HG03571 (cell line): ENCODE data around the gene DNAH10.
"Not testable (repeated sequence)": the region's sequence is repeated elsewhere in the genome, so short reads cannot be mapped to it uniquely, and the experiment has no call there.

ENCODE experiments used
- ATAC-seq: cut with Tn5 transposase; IDR thresholded peaks from one replicate; pipeline ENCODE4 v1.9.1; 2021; ENCODE audit not compliant: unreplicated experiment

The DNAH10 gene

DNA sequence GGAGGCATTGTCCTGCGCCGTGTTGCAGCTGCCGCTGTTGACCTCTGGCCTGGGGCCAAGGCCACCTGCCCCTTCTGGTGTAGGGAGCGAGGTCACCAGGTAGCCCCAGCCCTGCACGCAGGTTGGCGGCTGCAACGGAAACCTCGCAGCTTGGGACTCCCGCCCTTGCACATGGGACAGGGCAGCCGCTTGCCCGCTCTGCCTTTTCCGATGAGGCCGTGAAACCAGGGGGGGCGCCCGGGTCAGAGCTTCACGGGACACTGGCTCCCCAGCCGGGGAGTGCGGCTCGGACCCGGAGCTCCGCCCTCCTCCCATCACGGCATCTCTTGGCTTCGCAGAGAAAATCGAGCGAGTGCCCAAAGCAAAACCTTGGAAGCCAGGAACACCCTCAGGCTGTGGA is 25.4 kb downstream of the DNAH10 start:
- ATAC-seq: no peak

DNA sequence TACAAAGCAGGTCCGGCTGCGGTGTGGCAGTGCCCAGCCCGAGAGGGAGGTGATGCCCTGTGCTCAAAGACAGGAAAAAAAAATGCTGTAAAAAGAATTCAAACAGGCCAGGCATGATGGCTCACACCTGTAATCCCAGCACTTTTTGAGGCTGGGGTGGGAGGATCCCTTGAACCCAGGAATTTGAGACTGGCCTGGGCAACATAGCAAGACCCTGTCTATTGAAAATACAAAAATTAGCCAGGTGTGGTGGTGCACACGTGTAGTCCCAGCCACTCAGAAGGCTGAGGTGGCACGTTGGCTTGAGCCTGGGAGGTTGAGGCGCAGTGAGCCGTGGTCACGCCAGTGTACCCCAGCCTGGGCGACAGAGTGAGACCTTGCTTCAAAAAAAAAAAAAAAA is 26.4 kb downstream of the DNAH10 start:
- no peak for ATAC-seq

DNA sequence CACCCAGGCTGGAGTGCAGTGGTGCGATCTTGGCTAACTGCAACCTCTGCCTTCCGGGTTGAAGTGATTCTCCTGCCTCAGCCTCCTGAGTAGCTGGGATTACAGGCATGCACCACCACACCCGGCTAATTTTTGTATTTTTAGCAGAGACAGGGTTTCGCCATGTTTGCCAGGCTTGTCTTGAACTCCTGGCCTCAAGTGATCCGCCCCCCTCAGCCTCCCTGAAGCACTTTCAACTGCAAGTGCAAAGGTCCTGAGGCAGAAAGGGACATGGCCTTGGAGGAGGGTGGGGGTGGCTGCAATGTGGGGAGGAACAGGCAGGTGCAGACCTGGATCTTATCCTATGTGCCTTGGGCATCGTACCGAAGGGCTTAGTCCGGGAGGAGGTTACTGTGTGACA is 27.3 kb downstream of the DNAH10 start:
- ATAC-seq: not testable (repeated sequence)

DNA sequence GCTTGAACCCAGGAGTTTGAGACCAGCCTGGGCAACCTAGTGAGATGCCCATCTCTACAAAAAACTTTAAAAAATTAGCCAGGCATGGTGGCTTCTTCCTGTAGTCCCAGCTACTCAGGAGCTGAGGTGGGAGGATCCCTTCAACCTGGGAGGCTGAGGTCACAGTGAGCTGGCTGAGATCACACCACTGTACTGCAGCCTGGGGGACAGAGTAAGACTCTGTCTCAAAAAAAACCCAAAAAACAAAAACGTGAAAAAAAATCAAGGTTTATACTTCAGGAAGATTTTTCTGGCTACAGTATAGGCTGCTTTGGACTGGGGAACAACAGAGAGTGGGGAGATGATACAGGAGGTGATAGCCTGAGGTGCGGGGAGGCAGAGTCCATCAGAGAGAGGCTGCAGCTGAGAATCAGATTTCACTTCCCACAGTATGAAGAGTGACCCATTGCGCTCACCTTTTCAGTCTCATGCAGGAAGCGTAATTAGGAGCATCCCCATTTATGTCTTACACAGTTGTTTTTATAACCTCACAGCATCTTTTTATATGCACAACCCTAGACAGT is 28.9 kb downstream of the DNAH10 start:
- ATAC-seq: no peak

DNA sequence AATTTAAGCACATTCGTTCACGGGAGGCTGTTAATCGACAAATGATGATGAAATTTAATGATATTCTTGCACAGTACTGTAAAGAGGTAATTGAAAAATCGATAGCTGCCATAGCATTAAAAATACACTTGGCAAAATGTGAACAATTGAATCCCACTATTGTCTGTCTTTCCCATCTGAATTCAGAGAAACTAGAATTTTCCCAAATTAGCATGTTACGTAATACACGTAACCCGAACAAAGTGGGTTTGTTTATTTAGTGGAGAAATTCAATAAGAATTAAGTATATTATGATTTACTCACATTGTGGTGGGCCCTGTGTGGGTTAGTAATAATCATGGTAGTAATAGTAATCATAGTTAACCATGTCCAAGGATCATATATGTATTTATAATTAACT is 31.9 kb downstream of the DNAH10 start:
- no peak for ATAC-seq

DNA sequence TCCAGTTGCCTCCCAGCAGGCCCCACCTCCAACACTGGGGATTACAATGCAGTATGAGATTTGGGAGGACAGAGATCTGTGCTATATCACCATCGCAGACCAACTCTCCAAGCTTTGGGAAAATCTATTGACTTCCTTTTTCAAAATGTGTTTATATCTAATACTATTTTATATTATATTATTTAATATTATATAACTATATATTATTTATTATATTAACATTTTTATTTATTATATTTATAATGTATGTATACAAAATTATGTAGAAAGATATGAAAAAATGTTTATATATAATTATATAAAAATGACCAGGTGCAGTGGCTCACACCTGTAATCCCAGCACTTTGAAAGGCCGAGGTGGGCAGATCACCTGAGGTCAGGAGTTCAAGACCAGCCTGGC is 36.4 kb downstream of the DNAH10 start:
- no peak for ATAC-seq

DNA sequence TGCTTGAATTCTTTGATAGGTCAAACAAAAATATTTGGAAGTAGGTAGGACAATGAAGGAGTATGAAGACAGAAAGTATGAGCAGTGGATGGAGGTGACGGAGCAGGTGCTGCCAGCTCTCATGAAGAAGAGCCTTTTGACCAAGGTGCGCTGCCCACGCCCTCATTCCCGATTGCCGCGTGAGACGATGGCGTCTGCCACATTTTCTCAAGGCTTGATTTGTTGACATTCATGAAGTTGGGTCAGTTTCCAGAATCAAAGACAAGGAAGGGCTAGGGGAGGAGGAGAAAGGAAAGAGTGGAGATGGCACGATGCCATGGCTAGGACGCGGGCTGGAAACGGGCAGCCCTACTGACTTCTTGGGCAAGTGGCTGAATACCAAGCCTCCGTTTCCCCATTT is 37.1 kb downstream of the DNAH10 start:
- ATAC-seq: no peak

DNA sequence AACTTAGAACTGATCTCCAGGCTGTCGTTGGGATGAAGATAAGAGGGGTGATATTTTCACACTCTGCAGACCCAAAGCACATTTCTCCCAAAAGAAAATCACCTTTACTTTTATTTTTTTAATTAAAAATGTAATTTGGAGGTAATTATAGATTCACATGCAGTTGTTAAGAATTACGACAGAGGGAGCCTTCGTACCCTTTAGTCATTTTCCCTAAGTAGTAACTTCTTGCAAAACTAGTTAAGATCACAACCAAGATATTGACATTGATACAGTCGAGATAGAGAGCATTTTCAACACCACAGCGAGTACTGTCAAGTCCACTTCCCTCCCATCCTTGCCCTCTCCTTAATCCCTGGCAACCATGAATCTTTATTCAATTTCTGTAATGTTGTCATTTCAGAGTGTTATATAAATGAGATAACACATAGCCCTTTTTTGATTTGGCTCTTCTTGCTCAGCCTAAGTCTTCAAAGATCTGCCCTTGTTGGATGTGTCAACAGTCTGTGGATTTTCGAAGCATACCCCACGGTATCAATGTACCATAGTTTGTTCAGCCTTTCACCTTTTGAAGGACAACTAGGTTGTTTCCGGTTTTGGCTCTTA is 39.6 kb downstream of the DNAH10 start:
- ATAC-seq: no peak

DNA sequence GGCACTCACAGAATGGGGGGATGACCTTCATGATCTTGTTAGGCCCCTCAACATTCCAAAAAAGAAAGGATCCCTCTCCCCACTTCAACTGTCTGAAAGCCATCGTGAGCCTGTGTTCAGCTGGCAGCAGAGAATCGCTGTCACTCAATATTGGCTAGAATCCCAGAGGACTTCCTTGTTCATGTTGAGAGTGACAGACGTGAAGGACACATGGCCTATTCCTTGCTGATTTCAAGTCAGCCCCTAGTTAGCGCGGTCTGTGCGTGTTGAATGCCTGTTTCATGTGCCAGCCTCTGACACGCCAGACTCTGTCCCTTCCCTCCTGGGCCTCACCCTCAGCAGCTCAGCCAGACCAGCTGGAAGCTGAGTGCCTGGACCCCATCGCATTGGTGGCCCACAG is 43.1 kb downstream of the DNAH10 start:
- no peak for ATAC-seq

DNA sequence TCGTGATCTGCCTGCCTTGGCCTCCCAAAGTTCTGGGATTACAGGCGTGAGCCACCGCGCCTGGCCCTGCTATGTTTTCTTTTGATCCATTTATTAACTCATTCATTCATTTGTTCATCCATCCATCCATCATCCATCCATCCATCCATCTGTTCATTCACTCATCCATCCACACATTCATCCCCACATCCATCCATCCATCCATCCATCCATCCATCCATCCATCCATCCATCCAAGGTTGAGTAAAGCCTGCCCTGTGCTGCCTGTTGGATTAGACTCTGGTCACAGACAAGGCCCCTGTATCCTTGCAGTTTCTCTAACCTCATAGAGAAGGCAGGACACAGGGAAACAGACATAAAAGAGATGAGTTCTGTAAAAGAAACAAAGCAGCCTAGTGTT is 44.9 kb downstream of the DNAH10 start:
- no peak for ATAC-seq

DNA sequence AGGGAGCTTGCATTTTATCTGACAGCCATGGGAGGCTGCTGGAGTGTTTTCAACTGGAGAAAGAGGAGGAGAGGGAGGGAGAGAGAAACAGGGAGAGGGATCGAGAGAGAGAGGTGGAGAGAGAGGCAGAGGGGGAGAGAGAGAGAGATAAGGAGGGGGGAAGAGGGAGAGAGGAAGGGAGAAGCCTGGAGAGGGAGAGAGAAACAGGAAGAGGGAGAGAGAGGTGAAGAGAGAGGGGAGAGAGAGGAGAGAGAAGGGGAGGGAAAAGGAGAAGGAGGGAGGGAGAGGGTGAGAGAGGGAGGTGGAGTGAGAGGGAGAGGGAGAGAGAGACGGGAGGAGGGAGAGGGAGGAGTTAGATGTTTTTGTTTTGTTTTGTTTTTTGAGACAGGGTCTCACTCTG is 45.6 kb downstream of the DNAH10 start:
- no peak for ATAC-seq

DNA sequence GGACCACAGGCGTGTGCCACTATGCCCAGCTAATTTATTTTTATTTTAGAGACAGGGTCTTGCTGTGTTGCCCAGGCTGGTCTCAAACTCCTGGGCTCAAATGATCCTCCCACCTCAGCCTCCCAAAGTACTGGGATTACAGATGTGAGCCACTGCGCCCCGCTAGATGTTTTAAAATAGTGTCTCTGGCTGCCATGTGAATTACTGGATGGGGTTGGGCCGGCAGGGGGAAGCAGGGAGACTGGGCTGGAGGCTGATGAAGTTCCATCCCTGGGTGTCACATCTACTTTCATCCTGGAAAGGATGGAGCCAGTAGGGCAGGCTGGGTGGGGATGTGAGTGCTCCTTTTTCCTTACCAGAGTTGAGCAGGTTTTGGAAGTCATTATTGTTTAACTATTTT is 46.1 kb downstream of the DNAH10 start:
- no peak for ATAC-seq

DNA sequence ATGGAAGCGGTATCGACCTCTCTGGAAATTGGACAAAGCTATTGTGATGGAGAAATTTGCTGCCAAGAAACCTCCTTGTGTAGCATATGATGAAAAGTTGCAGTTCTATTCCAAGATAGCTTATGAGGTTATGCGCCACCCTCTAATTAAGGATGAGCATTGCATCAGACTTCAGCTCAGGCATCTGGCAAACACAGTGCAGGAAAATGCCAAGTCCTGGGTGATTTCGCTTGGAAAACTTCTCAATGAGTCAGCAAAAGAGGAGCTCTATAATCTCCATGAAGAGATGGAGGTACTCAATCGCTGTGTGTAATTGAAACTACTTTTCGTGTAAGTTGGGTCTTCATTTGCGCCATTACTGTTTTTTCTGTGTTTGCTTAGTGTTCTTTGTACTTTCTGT is 51.2 kb downstream of the DNAH10 start:
- ATAC-seq: no peak

DNA sequence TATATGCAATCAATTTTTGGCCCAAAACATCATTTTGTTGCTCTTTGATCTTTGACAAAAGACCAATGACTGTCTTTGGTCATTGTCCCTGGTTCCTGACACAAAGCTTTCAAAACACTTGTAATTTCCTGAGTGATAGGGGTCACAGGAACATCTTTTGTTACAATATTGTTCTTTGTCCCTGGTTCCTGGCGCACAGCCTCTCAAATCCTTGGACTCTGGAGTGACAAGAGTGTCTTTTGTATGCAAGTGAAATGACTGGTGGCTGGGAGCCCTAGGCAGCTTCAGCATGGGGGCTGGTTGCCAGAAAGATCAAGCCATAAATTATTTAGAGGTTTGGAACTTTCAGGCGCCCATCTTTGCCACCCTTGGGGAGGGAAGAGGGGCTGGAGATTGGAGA is 53.9 kb downstream of the DNAH10 start:
- no peak for ATAC-seq

DNA sequence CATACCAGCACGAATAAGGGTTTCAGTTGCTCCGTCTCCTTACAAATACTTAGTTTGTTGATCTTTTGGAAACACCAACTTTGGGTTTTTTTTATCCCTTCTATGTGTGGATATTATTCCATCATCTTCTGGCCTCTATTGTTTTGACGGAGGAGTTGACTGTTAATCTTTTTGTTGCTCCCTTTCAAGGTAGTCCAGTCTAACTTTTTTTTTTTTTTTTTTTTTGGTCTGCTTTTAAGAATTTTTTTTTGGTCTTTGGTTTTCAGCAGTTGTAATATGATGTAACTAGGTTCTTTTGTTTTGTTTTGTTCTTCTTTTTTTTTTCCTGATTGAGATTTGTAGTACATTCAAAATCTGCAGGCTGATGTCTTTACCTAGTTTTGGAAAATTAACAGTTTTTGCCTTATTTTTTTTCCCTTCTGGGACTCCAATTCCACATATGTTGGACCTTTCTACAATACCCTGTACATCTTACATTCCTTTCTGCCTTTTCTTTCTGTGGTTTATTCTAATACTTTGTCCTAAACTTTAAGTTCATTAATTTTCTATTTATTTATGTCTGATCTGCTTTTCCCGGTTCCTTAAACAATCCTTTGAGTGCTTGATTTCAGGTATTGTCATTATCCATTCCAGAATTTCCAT is 54.9 kb downstream of the DNAH10 start:
- ATAC-seq: no peak

DNA sequence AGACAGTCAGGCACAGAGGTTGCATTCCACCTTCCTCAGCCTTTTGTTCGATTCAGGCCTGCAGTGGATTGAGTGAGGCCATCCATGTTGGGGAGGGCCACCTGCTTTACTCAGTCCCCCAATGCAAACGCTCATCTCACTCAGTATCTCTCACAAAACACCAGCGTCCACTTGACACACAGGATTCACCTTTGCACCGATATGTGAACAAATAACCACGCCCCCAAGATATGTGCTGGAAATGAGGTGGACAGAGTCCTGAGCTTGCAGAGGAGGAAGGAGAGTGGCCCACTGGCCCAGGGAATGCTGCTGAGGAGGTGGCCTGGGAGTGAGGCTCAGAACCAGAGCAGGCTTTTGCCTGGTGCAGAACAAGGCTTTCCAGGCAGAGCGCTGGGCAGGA is 60.7 kb downstream of the DNAH10 start:
- ATAC-seq: no peak

DNA sequence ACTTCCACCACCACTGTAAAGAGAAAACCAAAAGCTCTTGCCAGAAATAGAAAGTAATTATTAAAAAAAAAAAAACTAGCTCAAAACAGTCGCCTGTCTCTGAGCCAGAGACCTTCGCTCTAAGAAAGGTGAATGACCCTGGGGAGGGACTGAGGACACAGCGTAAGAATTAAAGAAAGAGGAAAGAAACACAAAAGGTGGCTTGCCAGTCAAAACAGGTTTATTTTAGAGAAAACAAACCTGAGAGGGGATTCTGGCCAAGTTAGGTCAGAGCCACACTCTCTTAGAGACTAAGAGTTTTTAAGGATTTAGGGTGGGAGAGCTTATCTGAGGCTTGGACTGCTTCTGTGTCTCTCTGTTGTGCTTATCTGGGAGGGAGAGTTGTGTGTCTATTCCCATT is 66.0 kb downstream of the DNAH10 start:
- ATAC-seq: no peak

DNA sequence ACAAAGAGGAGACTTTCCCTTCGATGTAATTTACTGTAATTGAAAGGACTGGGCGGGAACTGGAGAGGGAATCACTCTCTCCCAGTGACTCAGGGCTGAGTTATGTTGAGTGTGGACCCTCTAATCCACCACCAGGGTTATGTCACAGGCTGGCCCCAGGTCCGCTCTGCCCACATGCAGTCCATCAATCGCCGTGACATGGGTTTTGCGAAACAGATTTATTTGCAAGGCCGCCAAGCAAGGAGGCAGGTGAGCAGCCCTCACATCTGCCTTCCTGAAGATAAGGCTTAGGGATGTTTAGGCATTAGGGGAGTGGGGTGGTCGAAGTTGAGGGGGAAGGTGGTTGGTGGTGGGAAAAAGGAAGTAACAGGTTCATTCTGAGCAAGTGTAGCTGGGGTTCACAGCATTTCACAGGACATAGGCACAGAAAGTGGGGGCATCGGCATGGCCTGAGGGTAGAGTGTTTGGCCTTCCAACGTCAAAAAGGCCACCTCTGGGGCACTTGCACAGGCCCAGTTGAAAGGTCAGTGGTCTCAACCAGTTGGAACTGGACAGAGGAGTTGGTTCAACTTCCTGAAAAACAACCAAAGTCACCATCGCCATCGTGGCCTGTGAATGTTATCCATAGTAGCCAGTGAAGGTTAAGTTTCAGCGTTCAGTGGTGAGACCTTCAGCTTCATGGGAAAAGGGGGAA is 66.9 kb downstream of the DNAH10 start:
- no peak for ATAC-seq

DNA sequence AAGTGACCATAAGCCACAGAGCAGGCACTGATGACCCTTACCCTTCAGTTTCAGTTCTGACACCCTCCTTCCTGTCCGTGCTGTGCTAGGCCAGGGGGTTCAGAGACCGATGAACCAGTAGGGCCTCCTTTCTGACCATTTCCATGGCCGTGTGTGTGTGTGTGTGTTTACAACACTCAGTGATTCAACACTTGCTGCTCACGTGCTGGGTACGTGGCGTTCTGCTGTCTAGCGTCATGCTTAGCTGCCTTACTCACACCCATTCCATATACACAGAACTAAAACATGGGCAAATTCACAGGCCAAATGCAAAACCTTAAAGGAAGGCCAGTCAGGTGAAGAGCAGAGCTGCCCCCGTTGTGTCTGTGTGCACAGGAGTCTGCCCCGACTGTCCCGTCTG is 67.5 kb downstream of the DNAH10 start:
- ATAC-seq: no peak

DNA sequence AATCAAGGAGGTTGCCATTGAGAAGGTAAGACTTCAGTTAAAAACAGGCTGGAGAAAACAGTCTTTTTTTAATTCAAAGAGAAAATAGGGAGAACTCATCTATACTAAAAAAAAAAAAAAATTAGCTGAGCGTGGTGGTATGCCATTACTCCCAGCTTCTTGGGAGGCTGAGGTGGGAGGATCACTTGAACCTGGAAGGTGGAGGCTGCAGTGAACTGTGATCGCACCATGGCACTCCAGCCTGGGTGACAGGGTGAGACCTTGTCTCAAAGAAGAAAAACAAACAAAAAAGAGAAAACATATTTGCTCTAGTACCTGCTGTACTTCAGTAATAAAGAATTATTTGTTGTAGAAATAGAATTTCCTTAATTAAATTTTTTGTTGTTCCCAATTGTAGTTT is 68.6 kb downstream of the DNAH10 start:
- ATAC-seq: no peak

DNA sequence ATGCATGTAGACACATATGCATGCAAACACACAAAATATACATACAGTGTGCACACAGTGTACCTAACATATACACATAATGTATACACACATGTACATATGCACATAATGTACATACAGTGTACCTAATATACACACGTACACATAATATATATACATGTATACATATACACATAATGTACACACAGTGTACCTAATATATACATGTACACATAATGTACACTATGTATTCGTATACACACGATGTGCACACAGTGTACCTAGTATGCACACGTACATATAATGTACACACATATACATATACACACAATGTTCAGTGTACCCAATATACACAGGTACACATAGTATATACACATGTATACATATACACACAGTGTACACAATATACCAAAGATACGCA is 70.0 kb downstream of the DNAH10 start:
- ATAC-seq: no peak

DNA sequence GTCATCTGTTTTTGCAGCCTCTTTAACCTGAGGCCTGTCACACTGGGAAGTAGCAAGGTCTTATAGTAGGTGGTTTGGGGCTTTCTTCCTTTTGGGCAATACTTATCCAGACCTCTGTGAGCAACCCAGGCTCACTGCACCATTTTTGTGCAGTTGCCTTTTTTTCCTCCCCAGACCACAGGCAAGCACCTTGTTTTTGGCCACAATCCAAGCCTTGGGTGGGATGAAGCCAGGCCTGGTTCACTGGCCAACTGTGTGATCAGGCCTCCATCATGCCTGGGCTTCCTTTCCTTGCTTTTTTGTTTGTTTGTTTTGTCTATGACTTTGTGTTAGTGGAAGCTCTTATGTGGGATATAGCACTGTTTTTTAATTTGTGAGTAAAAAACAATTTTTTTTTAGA is 71.7 kb downstream of the DNAH10 start:
- ATAC-seq: no peak
